Activated naive CD8-positive, alpha-beta T cell treated with anti-CD3 and anti-CD28 coated beads, Interleukin-2, amount 50 U/mL, for 24 hours (primary cell): ENCODE data around the gene MINDY1.
A peak's percentile ranks its signal among the peaks of the same experiment; 100 is the strongest.

ENCODE experiments used
- ATAC-seq: fragments of 150-1000 bp; cut with Tn5 transposase; one replicate; pipeline ENCODE4 v1.10.0; 2021
- DNase-seq: peaks from one replicate; pipeline ENCODE4 v3.0.0; 2021
- H3K27ac Mint-ChIP-seq: one replicate; pipeline ENCODE4 v1.8.0; 2021; ENCODE audit warnings: mild to moderate bottlenecking, mixed read lengths
- H3K27me3 Mint-ChIP-seq: one replicate; pipeline ENCODE4 v1.8.0; 2021; ENCODE audit warnings: mixed read lengths
- H3K36me3 Mint-ChIP-seq: one replicate; pipeline ENCODE4 v1.8.0; 2021; ENCODE audit warnings: low read depth, mixed read lengths
- H3K4me1 Mint-ChIP-seq: one replicate; pipeline ENCODE4 v1.8.0; 2021; ENCODE audit warnings: mixed read lengths
- H3K4me3 Mint-ChIP-seq: one replicate; pipeline ENCODE4 v1.8.0; 2021; ENCODE audit warnings: mild to moderate bottlenecking, moderate library complexity, mixed read lengths
- H3K9me3 Mint-ChIP-seq: one replicate; pipeline ENCODE4 v1.8.0; 2021; ENCODE audit warnings: mixed read lengths

MINDY1 gene

GRCh38 chr1:151006327-151007052 lies at the start of gene MINDY1:
MINDY1 (minus strand) TSS chr1:151006902; CDS start chr1:151002617, 4,285 bp downstream.
- Mint-ChIP-seq H3K4me3 (peak within 1 kb of the TSS; percentile 99), H3K9me3 (no peaks in the 10 kb centered on the region), H3K27me3 (no peaks in the 10 kb centered on the region), H3K36me3 (peaks cover 4% of the 10 kb centered on the region), H3K27ac (peak within 1 kb of the TSS; percentile 97), H3K4me1 (peaks cover 92% of the 10 kb centered on the region)
- peak; percentile 50 for DNase-seq
- peak; percentile 48 for ATAC-seq

GRCh38 chr1:151056149-151056548 lies 49.4 kb upstream of the MINDY1 start:
- H3K4me3 Mint-ChIP-seq: peak overlapping the region; percentile 97

GRCh38 chr1:151055581-151055980 lies 48.9 kb upstream of the MINDY1 start:
- Mint-ChIP-seq H3K36me3 (peaks cover 79% of the 10 kb centered on the region), H3K27ac (peak overlapping the region; percentile 96), H3K4me3 (peak overlapping the region; percentile 97), H3K27me3 (no peaks in the 10 kb centered on the region), H3K4me1 (peaks cover 48% of the 10 kb centered on the region), H3K9me3 (no peaks in the 10 kb centered on the region)
- no peak for ATAC-seq
- DNase-seq: no peak

More at GRCh38 chr1:151056149-151056548, 49.4 kb upstream of the MINDY1 start:
- peak overlapping the region; percentile 96 for H3K27ac Mint-ChIP-seq
- H3K9me3 Mint-ChIP-seq: no peaks in the 10 kb centered on the region
- H3K27me3 Mint-ChIP-seq: no peaks in the 10 kb centered on the region
- DNase-seq (no peak), ATAC-seq (no peak)
- H3K36me3 Mint-ChIP-seq: peaks cover 74% of the 10 kb centered on the region
- H3K4me1 Mint-ChIP-seq: peaks cover 54% of the 10 kb centered on the region

- H3K27ac Mint-ChIP-seq: peak overlapping the region; percentile 96
- H3K27me3 Mint-ChIP-seq: no peaks in the 10 kb centered on the region
- H3K4me1 Mint-ChIP-seq: peaks cover 47% of the 10 kb centered on the region
- H3K9me3 Mint-ChIP-seq: no peaks in the 10 kb centered on the region
- DNase-seq: no peak
- no peak for ATAC-seq
- H3K36me3 Mint-ChIP-seq: peaks cover 83% of the 10 kb centered on the region
- peak overlapping the region; percentile 97 for H3K4me3 Mint-ChIP-seq
Observed at GRCh38 chr1:151054971-151055547, 48.4 kb upstream of the MINDY1 start.

GRCh38 chr1:151051356-151052009 lies 44.8 kb upstream of the MINDY1 start:
- Mint-ChIP-seq H3K9me3 (no peaks in the 10 kb centered on the region), H3K27me3 (no peaks in the 10 kb centered on the region), H3K4me1 (peaks cover 57% of the 10 kb centered on the region), H3K4me3 (no peak overlapping the region), H3K36me3 (peaks cover 63% of the 10 kb centered on the region), H3K27ac (peak overlapping the region; percentile 25)
- ATAC-seq (no peak), DNase-seq (no peak)

- Mint-ChIP-seq H3K27me3 (no peaks in the 10 kb centered on the region), H3K27ac (peak overlapping the region; percentile 31), H3K4me3 (no peak overlapping the region), H3K9me3 (no peaks in the 10 kb centered on the region), H3K4me1 (peaks cover 47% of the 10 kb centered on the region), H3K36me3 (peaks cover 49% of the 10 kb centered on the region)
- no peak for DNase-seq
- ATAC-seq: no peak
Observed at GRCh38 chr1:151050051-151050688, 43.5 kb upstream of the MINDY1 start.

- Mint-ChIP-seq H3K27me3 (no peaks in the 10 kb centered on the region), H3K4me1 (peaks cover 40% of the 10 kb centered on the region), H3K27ac (peak overlapping the region; percentile 31), H3K9me3 (no peaks in the 10 kb centered on the region), H3K36me3 (peaks cover 42% of the 10 kb centered on the region), H3K4me3 (no peak overlapping the region)
- no peak for DNase-seq
- no peak for ATAC-seq
Observed at GRCh38 chr1:151049458-151049857, 42.8 kb upstream of the MINDY1 start.

GRCh38 chr1:151048645-151049032 lies 41.9 kb upstream of the MINDY1 start:
- no peaks in the 10 kb centered on the region for H3K27me3 Mint-ChIP-seq
- no peaks in the 10 kb centered on the region for H3K9me3 Mint-ChIP-seq
- peaks cover 34% of the 10 kb centered on the region for H3K36me3 Mint-ChIP-seq
- DNase-seq (no peak), ATAC-seq (no peak)
- no peak overlapping the region for H3K27ac Mint-ChIP-seq
- H3K4me1 Mint-ChIP-seq: peaks cover 34% of the 10 kb centered on the region
- H3K4me3 Mint-ChIP-seq: peak overlapping the region; percentile 88

GRCh38 chr1:151047925-151048644 lies 41.4 kb upstream of the MINDY1 start:
- ATAC-seq: peak; percentile 83
- Mint-ChIP-seq H3K9me3 (no peaks in the 10 kb centered on the region), H3K4me3 (peak overlapping the region; percentile 88), H3K27ac (peak overlapping the region; percentile 87), H3K36me3 (peaks cover 29% of the 10 kb centered on the region), H3K4me1 (peaks cover 37% of the 10 kb centered on the region), H3K27me3 (no peaks in the 10 kb centered on the region)
- DNase-seq: peak; percentile 62

- Mint-ChIP-seq H3K9me3 (no peaks in the 10 kb centered on the region), H3K27me3 (no peaks in the 10 kb centered on the region), H3K36me3 (peaks cover 27% of the 10 kb centered on the region), H3K4me3 (peak within 1 kb of the TSS; percentile 88), H3K4me1 (peaks cover 40% of the 10 kb centered on the region), H3K27ac (peak within 1 kb of the TSS; percentile 87)
- peak; percentile 71 for DNase-seq
- ATAC-seq: peak; percentile 69
Observed at GRCh38 chr1:151047591-151047924, 40.9 kb upstream of the MINDY1 start, which contains the start of gene C1orf56. C1orf56 (plus strand) TSS chr1:151047751; CDS start chr1:151047848, 97 bp downstream.

- ATAC-seq (no peak), DNase-seq (no peak)
- Mint-ChIP-seq H3K4me3 (no peak overlapping the region), H3K36me3 (peaks cover 2% of the 10 kb centered on the region), H3K27ac (no peak overlapping the region), H3K27me3 (no peaks in the 10 kb centered on the region), H3K4me1 (peaks cover 22% of the 10 kb centered on the region), H3K9me3 (no peaks in the 10 kb centered on the region)
Observed at GRCh38 chr1:151043163-151043562, 36.5 kb upstream of the MINDY1 start.

GRCh38 chr1:151039521-151039920 lies 32.8 kb upstream of the MINDY1 start:
- H3K27me3 Mint-ChIP-seq: no peaks in the 10 kb centered on the region
- no peaks in the 10 kb centered on the region for H3K9me3 Mint-ChIP-seq
- ATAC-seq: no peak
- peaks cover 5% of the 10 kb centered on the region for H3K36me3 Mint-ChIP-seq
- H3K4me1 Mint-ChIP-seq: peaks cover 6% of the 10 kb centered on the region
- H3K4me3 Mint-ChIP-seq: no peak overlapping the region
- no peak overlapping the region for H3K27ac Mint-ChIP-seq
- DNase-seq: no peak

- no peaks in the 10 kb centered on the region for H3K9me3 Mint-ChIP-seq
- no peak for DNase-seq
- H3K27me3 Mint-ChIP-seq: no peaks in the 10 kb centered on the region
- H3K36me3 Mint-ChIP-seq: peaks cover 8% of the 10 kb centered on the region
- ATAC-seq: no peak
- H3K27ac Mint-ChIP-seq: no peak overlapping the region
- no peak overlapping the region for H3K4me3 Mint-ChIP-seq
- H3K4me1 Mint-ChIP-seq: no peaks in the 10 kb centered on the region
Observed at GRCh38 chr1:151037032-151037431, 30.3 kb upstream of the MINDY1 start.

GRCh38 chr1:151036356-151036755 lies 29.7 kb upstream of the MINDY1 start, which contains the start of gene BNIPL:
BNIPL (plus strand) TSS chr1:151036586; CDS start chr1:151036726, 140 bp downstream.
- Mint-ChIP-seq H3K27me3 (no peaks in the 10 kb centered on the region), H3K27ac (no peak within 1 kb of the TSS), H3K4me1 (no peaks in the 10 kb centered on the region)

More at GRCh38 chr1:151036356-151036755, 29.7 kb upstream of the MINDY1 start, which contains the start of gene BNIPL:
- no peak for ATAC-seq
- no peak for DNase-seq
- Mint-ChIP-seq H3K36me3 (peaks cover 10% of the 10 kb centered on the region), H3K9me3 (no peaks in the 10 kb centered on the region), H3K4me3 (no peak within 1 kb of the TSS)
